Mesodermal cell (in vitro differentiated cells): ENCODE measurements around the gene OTOG.

Experiments used
- H3K27ac ChIP-seq: 2 replicates; pipeline ENCODE4 v1.7.0; 2013; ENCODE audit warnings: mild to moderate bottlenecking, low read depth, low read length, moderate library complexity; ENCODE audit not compliant: severe bottlenecking
- H3K36me3 ChIP-seq: 2 replicates; pipeline ENCODE4 v1.7.1; 2013; ENCODE audit warnings: mild to moderate bottlenecking, low read length, moderate library complexity; ENCODE audit not compliant: control insufficient read depth, insufficient read depth
- H3K4me1 ChIP-seq: one replicate; pipeline ENCODE4 v1.7.1; 2013; ENCODE audit warnings: mild to moderate bottlenecking, low read length; ENCODE audit not compliant: insufficient read depth, control insufficient read depth, poor library complexity, severe bottlenecking
- H3K4me3 ChIP-seq: 2 replicates; pipeline ENCODE4 v1.7.0; 2013; ENCODE audit warnings: low read length, control low read depth, mild to moderate bottlenecking; ENCODE audit not compliant: insufficient read depth, poor library complexity, severe bottlenecking; ENCODE audit errors: extremely low read depth
- H3K9me3 ChIP-seq: 2 replicates; pipeline ENCODE4 v1.7.1; 2013; ENCODE audit warnings: mild to moderate bottlenecking, low read length, moderate library complexity; ENCODE audit not compliant: control insufficient read depth
- WGBS, 2 experiments: methylation state at CpG; one replicate each; pipeline ENCODE4 v1.1.5; 2013; ENCODE audit warnings: missing lambda C conversion rate in 2 of 2; ENCODE audit not compliant: insufficient coverage in 2 of 2; 5-methylcytosine and 5-hydroxymethylcytosine counted together

Gene OTOG

DNA sequence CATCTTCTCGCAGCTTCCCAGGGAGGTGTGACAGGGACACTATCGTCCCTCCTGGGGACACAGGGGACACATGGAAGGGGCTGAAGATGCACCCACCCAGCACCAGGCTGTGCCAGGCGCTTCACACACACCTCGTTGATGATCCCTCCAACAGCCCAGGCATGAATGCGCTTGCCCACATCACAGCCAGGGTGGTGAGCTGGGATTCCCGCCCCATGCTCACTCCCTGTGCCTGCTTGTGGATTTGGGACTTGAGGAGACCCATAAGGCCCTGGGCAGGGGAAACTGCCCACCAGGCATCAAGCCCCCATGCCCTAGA, 57.8 kb downstream of the OTOG start:
- 70 to 71% methylated on average over 5 of the region's 6 CpGs for WGBS, 2 experiments

DNA sequence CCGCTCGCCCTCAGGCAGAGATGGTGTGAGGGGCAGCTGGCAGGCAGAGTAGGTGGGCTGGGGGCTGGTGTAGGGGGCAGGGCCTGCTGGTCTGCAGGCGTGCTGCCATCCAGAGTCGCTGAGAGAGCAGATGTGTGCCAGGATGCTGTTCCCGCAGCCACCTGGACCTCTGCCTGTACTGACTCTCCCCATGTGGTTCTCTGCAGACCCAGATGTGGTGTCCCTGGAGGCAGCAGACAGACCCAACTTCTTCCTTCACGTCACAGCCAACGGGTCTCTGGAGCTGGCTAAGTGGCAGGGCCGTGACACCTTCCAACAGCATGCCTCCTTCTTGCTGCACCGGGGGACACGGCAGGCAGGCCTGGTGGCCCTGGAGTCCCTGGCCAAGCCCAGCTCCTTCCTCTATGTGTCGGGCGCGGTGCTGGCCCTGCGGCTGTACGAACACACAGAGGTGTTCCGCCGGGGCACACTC, 58.6 kb downstream of the OTOG start:
- 88 to 90% methylated on average over 16 to 17 of the region's 17 CpGs for WGBS, 2 experiments
- H3K36me3 ChIP-seq: no peaks in the 10 kb centered on the region
- no peaks in the 10 kb centered on the region for H3K9me3 ChIP-seq
- no peak overlapping the region for H3K4me3 ChIP-seq
- H3K27ac ChIP-seq: no peak overlapping the region
- no peaks in the 10 kb centered on the region for H3K4me1 ChIP-seq

More for the DNA sequence above, 57.8 kb downstream of the OTOG start:
- Histone ChIP-seq H3K27ac (no peak overlapping the region), H3K4me3 (no peak overlapping the region), H3K9me3 (no peaks in the 10 kb centered on the region), H3K36me3 (no peaks in the 10 kb centered on the region), H3K4me1 (no peaks in the 10 kb centered on the region)

DNA sequence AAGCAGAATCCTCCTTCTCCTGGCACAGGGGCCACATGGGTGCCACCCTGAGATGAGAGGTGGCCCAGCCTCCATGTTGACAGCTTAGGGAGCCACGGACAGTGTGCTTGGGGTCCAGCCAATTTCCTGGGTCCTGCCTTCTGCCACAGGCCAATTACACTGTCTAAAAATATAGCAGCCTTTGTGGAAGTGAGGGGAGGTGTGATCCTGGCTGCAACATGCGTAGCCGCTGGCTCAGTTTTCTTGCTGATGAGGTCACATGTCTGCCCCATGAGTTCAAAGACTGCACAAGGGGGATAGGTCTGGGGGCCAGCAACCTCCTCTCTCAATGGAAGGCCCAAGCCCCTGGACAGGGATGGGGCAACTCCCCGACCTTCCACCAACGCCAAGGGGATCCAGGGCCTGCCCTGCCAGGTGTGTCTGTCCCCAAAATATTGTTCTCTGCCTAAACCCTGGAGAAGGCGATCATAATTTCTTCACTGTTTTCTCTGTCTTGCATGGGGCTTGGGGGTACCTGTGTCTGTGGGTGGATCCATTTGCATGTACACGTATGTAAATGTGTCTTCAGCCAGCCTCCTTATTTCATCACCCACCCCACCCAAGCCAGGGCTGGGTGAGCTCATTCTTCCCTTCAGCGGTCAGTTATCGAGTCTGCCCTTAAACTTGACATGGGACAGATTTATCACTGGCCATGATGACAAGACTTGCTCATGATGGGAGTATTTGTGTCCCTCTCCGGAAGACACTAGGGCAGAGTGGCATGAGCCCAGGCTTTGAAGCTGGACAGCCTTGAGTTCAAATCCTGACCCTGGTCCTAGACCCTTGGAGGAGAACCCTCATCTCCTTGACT, 59.4 kb downstream of the OTOG start:
- H3K36me3 ChIP-seq: no peaks in the 10 kb centered on the region
- no peak overlapping the region for H3K27ac ChIP-seq
- WGBS, 2 experiments: 88 to 92% methylated on average over 7 of the region's 10 CpGs
- no peak overlapping the region for H3K4me3 ChIP-seq
- H3K4me1 ChIP-seq: no peaks in the 10 kb centered on the region
- H3K9me3 ChIP-seq: no peaks in the 10 kb centered on the region

DNA sequence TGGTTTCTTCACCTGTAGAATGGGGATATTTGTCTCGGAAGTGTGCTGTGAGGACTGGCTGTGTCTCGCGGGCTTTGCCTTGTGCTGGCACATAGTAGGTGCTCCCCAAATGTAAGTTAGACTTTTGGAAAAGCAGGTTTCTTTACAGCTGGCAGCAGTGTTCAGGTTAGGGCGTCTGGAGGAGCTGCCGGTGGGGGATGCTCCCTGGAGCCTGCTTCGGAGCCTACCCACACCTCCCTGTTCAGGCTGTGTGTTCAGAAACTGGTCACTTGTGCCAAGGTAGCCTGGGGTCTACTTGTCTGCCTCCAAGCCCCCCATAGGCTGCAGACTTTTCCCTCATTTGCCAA, 60.0 kb downstream of the OTOG start:
- 83 to 93% methylated on average over 5 to 6 of the region's 6 CpGs for WGBS, 2 experiments
- H3K27ac ChIP-seq: no peak overlapping the region
- no peaks in the 10 kb centered on the region for H3K9me3 ChIP-seq
- no peak overlapping the region for H3K4me3 ChIP-seq
- no peaks in the 10 kb centered on the region for H3K36me3 ChIP-seq
- H3K4me1 ChIP-seq: no peaks in the 10 kb centered on the region

DNA sequence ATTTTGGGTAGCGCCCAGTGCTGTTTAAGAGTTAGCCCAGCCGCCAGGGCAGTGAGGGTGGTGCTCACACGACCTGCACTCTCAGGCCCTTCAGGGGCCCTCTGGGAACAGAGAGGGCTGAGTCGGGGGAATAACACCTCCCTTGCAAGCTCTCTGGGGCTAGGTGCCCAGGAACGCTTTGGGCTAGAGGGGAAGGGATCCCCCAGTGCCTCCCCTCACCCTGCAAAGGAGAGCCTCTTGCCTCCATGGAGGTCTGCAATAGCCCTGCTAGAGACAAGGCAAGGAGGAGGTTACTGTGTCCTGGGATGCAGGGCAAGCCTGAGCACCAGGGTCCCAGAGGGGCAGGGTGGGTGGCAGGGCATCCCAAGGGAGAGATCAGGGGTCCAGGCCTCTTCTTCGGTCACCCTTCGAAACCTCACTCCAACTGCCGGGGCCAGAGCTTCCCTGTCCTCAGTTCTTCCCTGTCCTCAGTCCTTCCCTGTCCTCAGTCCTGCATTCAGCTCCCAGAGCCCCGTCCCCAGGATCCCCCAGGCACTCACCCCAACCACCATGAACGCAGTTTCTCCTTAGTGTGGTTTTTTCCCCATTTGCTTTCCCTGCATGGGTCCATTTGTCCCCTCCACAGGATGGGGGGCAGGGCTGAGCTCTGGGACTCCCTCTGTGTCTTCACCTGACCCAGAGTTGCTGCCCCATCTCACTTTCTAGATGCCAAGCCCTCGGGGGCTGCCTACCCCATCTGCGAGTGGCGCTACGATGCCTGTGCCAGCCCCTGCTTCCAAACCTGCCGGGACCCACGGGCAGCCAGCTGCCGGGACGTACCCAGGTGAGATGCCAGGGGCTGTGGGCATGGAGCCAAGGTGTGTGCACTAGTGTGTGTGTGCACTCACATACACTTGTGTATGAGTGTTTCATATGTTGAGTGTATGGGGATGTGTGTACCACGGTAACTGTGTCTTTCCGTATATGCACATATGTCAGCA, 60.8 kb downstream of the OTOG start:
- Histone ChIP-seq H3K4me3 (no peak overlapping the region), H3K4me1 (no peaks in the 10 kb centered on the region), H3K36me3 (no peaks in the 10 kb centered on the region), H3K9me3 (no peaks in the 10 kb centered on the region), H3K27ac (no peak overlapping the region)
- WGBS, 2 experiments: 85 to 88% methylated on average over 15 to 16 of the region's 20 CpGs

DNA sequence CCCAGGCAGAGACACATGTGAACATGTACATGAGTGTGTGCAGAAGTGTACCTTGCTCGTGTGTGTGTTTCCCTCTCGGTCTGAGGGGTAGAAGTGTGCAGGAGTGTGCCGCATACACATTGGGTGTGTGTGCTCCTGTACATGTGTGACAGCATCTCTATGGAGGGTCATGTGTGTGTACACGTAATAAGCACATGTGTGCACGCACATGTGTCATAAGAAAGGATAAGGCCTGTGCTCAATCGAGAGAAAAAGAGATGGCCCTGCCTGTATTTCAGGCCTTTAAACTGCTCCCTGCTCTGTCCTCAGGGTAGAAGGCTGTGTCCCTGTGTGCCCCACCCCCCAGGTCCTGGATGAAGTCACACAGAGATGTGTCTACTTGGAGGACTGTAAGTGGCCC, 61.8 kb downstream of the OTOG start:
- WGBS, 2 experiments: 88 to 94% methylated on average over 6 of the region's 6 CpGs
- no peak overlapping the region for H3K4me3 ChIP-seq
- H3K27ac ChIP-seq: no peak overlapping the region
- no peaks in the 10 kb centered on the region for H3K9me3 ChIP-seq
- H3K36me3 ChIP-seq: no peaks in the 10 kb centered on the region
- H3K4me1 ChIP-seq: no peaks in the 10 kb centered on the region

DNA sequence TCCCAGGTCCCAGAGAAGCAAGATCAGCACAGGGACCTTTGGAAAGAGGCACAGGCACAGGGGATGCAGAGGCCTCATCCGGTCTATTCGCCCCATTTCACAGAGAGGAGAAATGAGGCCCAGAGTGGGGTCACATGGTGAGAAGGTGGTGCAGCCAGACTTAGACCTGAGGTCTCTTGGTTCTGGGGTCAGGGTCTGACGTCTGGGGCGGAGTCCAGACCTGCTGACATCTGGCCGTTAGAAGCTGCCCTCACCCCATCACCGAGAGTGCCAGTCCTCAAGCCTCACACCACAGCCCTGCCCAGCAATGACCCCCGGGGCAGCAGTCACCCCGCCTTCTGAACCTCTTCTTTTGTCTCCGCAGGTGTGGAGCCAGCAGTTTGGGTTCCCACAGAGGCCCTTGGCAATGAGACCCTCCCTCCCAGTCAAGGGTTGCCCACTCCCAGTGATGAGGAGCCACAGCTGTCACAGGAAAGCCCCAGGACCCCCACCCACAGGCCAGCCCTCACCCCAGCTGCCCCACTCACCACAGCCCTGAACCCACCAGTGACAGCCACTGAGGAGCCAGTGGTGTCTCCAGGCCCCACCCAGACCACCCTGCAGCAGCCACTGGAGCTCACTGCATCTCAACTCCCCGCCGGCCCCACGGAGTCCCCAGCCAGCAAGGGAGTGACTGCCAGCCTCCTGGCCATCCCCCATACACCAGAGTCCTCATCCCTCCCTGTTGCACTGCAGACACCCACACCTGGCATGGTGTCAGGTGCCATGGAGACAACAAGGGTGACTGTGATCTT, 62.4 kb downstream of the OTOG start:
- WGBS, 2 experiments: 87% methylated on average over 8 to 12 of the region's 12 CpGs
- Histone ChIP-seq H3K9me3 (no peaks in the 10 kb centered on the region), H3K27ac (no peak overlapping the region), H3K36me3 (no peaks in the 10 kb centered on the region), H3K4me3 (no peak overlapping the region), H3K4me1 (no peaks in the 10 kb centered on the region)

DNA sequence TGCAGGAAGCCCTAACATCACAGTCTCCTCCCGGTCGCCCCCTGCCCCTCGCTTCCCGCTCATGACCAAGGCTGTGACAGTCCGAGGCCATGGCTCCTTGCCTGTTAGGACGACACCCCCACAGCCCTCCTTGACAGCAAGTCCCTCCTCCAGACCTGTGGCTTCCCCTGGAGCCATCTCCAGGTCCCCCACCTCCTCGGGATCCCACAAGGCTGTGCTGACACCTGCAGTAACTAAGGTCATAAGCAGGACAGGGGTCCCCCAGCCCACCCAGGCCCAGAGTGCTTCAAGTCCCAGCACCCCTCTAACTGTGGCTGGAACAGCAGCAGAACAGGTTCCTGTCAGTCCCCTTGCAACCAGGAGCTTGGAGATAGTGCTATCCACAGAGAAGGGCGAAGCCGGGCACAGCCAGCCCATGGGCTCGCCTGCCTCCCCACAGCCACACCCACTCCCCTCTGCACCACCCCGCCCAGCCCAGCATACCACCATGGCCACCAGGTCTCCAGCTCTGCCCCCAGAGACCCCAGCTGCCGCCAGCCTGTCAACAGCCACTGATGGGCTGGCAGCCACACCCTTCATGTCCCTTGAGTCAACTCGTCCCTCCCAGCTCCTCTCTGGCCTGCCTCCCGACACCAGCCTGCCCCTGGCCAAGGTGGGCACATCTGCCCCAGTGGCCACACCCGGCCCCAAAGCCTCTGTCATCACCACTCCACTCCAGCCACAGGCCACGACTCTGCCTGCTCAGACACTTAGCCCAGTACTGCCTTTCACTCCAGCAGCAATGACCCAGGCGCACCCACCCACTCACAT, 63.2 kb downstream of the OTOG start:
- no peak overlapping the region for H3K27ac ChIP-seq
- 90 to 94% methylated on average over 12 to 15 of the region's 17 CpGs for WGBS, 2 experiments
- no peaks in the 10 kb centered on the region for H3K4me1 ChIP-seq
- H3K36me3 ChIP-seq: no peaks in the 10 kb centered on the region
- no peak overlapping the region for H3K4me3 ChIP-seq
- H3K9me3 ChIP-seq: no peaks in the 10 kb centered on the region

DNA sequence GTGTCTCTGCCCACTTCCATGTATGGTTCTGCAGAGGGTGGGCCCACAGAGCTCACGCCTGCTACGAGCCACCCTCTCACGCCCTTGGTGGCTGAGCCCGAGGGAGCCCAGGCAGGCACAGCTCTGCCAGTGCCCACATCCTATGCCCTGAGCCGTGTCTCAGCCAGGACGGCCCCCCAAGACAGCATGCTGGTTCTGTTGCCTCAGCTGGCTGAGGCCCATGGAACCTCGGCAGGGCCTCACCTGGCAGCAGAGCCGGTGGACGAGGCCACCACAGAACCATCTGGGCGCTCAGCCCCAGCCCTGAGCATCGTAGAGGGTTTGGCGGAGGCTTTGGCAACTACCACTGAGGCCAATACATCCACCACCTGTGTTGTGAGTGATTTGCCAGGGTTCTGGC, 64.0 kb downstream of the OTOG start:
- Histone ChIP-seq H3K4me3 (no peak overlapping the region), H3K27ac (no peak overlapping the region), H3K9me3 (no peaks in the 10 kb centered on the region), H3K36me3 (no peaks in the 10 kb centered on the region), H3K4me1 (no peaks in the 10 kb centered on the region)
- WGBS, 2 experiments: 82 to 88% methylated on average over 10 to 11 of the region's 12 CpGs
